MM.1S (cell line): Measurements from ENCODE around the gene CARTPT.

Source experiments
- EZH2 ChIP-seq: fragments of 300-600 bp; sonication (generic); optimal IDR thresholded peaks from 2 replicates; pipeline ENCODE3; 2017; ENCODE audit warnings: low read depth, mild to moderate bottlenecking, antibody characterized with exemption, low read length, mixed read lengths
- TF ChIP-seq, protein P1 (sequence below): fragments of 300-600 bp; sonication (generic); IDR thresholded peaks from 2 replicates; pipeline ENCODE4 v1.5.1; 2016; ENCODE audit warnings: antibody characterized with exemption, low read length, mixed read lengths

DNA sequence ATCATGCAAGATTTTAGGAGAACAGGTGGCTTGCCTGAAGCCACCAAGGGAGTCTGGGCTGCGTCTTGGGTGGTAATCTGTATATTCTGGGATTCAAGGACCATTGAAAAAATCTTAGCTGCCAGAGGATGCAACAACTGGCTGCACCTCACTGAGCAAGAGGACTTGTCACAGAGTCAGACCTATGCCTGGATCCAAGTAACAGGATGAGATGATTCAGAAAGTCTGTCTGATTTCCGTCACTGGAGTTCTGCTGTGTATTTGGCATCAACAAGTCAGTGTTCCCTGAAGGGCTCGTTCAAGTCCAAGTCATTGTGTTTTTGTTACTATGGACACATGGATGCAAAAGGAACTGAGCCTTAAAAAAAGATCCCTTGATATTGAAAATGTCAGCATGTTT lies 37.8 kb upstream of the CARTPT start:
- TF ChIP-seq, protein P1, sequence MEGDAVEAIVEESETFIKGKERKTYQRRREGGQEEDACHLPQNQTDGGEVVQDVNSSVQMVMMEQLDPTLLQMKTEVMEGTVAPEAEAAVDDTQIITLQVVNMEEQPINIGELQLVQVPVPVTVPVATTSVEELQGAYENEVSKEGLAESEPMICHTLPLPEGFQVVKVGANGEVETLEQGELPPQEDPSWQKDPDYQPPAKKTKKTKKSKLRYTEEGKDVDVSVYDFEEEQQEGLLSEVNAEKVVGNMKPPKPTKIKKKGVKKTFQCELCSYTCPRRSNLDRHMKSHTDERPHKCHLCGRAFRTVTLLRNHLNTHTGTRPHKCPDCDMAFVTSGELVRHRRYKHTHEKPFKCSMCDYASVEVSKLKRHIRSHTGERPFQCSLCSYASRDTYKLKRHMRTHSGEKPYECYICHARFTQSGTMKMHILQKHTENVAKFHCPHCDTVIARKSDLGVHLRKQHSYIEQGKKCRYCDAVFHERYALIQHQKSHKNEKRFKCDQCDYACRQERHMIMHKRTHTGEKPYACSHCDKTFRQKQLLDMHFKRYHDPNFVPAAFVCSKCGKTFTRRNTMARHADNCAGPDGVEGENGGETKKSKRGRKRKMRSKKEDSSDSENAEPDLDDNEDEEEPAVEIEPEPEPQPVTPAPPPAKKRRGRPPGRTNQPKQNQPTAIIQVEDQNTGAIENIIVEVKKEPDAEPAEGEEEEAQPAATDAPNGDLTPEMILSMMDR: no peak
- no peak for TF ChIP-seq EZH2
